Kidney (tissue), 22 donors: ENCODE results near the gene TMEM181. TPM values are rescaled to one million over a fixed set of nuclear protein-coding genes. Genes with fewer than 3 reads are reported as not detected.
A peak's percentile ranks its signal among the peaks of the same experiment; 100 is the strongest.

Experiments used
- DNase-seq, 5 donors: peaks; one replicate each; pipeline ENCODE4 v3.0.0-alpha.2; 2013 to 2020
- FAIRE-seq: peaks from 2 replicates; lab custom pipeline; 2012; peaks lifted over from hg19 to GRCh38; lab: Jason Lieb, UNC
- H3K27ac ChIP-seq, 2 donors: one replicate each; pipeline ENCODE4 v1.7.0; 2013; ENCODE audit warnings: low read depth in 2 of 2, low read length in 2 of 2, inconsistent platforms in 1 of 2
- H3K27me3 ChIP-seq: one replicate; pipeline ENCODE4 v1.7.1; 2013; ENCODE audit warnings: low read length, inconsistent platforms; ENCODE audit not compliant: control insufficient read depth, insufficient read depth
- H3K36me3 ChIP-seq, 3 donors: one replicate each; pipeline versions ENCODE4 v1.7.0 to v1.7.1; 2013; ENCODE audit warnings: low read length in 3 of 3, control low read depth in 1 of 3, inconsistent platforms in 1 of 3; ENCODE audit not compliant: insufficient read depth in 3 of 3, control insufficient read depth in 2 of 3
- H3K4me1 ChIP-seq, 3 donors: one replicate each; pipeline versions ENCODE4 v1.7.0 to v1.7.1; 2013; ENCODE audit warnings: low read length in 3 of 3, inconsistent platforms in 1 of 3, low read depth in 1 of 3; ENCODE audit not compliant: control insufficient read depth in 2 of 3, insufficient read depth in 2 of 3
- H3K4me3 ChIP-seq, 3 donors: one replicate each; pipeline versions ENCODE4 v1.7.0 to v1.8.1; 2013; ENCODE audit warnings: low read length in 3 of 3, control low read depth in 1 of 3, inconsistent platforms in 1 of 3
- H3K9ac ChIP-seq, 3 donors: one replicate each; pipeline versions ENCODE4 v1.7.0 to v1.7.1; 2013; ENCODE audit warnings: low read length in 3 of 3, control low read depth in 1 of 3, inconsistent platforms in 1 of 3
- H3K9me3 ChIP-seq, 3 donors: one replicate each; pipeline versions ENCODE4 v1.7.0 to v1.7.1; 2013; ENCODE audit warnings: low read length in 3 of 3, control low read depth in 1 of 3, inconsistent platforms in 1 of 3; ENCODE audit not compliant: control insufficient read depth in 2 of 3, insufficient read depth in 1 of 3
- CTCF ChIP-seq: IDR thresholded peaks from 3 replicates; pipeline ENCODE4 v1.5.1; 2012; ENCODE audit warnings: mild to moderate bottlenecking, moderate library complexity, borderline replicate concordance; ENCODE audit not compliant: insufficient read depth; ENCODE audit errors: extremely low read depth
- intact Hi-C: fragments of 100-400 bp; cut with DNase I; formaldehyde crosslinking; loops from one replicate; pipeline ENCODE4 v1.11.1; 2022
- long read RNA-seq, 10 donors: library from polyadenylated mRNA in 1 of 10; unstranded in 1 of 10; transcript quantifications; one replicate each; pipeline ENCODE4 v2.0.0 and lab custom pipeline, GENCODE V29; 2021 to 2026
- polyA plus RNA-seq: library from polyadenylated mRNA; stranded (reverse); fragments of 350-450 nt; fragmentation: Illumina TruSeq; extraction: RNeasy Lipid Tissue Mini Kit (QIAGEN cat#74804); gene quantifications from one replicate; pipeline ENCODE4 v1.2.3, GENCODE V29; 2014; ENCODE audit warnings: low read depth, low replicate concordance; ENCODE audit not compliant: insufficient read depth
- total RNA-seq: library from RNA; stranded (reverse); fragmentation: NEBNext Ultra II Directional; extraction: Animal tissue kit (Norgen Biotek cat#: 25700); gene quantifications from one replicate; pipeline ENCODE4 v1.2.1, GENCODE V29; 2021
- donor health status: control.
- donor health status: control.
- donor health status: control.
- donor health status: control.
- donor health status: control.
- donor health status: DM: yes; HTN: yes; CAD: no.
- donor health status: Normal renal cell carcinoma (clear cell type).

The TMEM181 gene
- 19.9 TPM for total RNA-seq
- 6.9 TPM for polyA plus RNA-seq
- long read RNA-seq, donor 1: 0 reads
- long read RNA-seq, donor 2: 0 reads
- long read RNA-seq, donor 3, full-length matches to known transcripts: 1 of 1 reads
- long read RNA-seq, donor 3, partial matches to known transcripts: 0 of 1 reads
- long read RNA-seq, donor 3, other reads (novel, unspliced or antisense): 0 of 1 reads
- long read RNA-seq, donor 4: 0 reads
- long read RNA-seq, donor 5: 0 reads
- long read RNA-seq, donor 6: 0 reads
- long read RNA-seq, donor 7, full-length matches to known transcripts: 1 of 33 reads
- long read RNA-seq, donor 7, partial matches to known transcripts: 5 of 33 reads
- long read RNA-seq, donor 7, other reads (novel, unspliced or antisense): 27 of 33 reads
- long read RNA-seq, donor 8: 0 reads
- long read RNA-seq, donor 9: 0 reads
- long read RNA-seq, donor 10: 0 reads

GRCh38 chr6:158559895-158560835, at the start of gene TMEM181:
TSS of gene TMEM181 (plus strand) at chr6:158560091. CDS start at chr6:158560225, 134 bp downstream.
- peak within 1 kb of the TSS; percentile 63 to 84 (median 76) for H3K9ac ChIP-seq
- H3K27ac ChIP-seq: peak within 1 kb of the TSS; percentile 51 to 67
- no peak for TF ChIP-seq CTCF
- H3K9me3 ChIP-seq: no peaks in the 10 kb centered on the region
- intact Hi-C loops: no loop called here
- peaks cover 3 to 12% (median 4%) of the 10 kb centered on the region in 3 donors for H3K4me1 ChIP-seq
- H3K4me3 ChIP-seq: peak within 1 kb of the TSS; percentile 77 to 90 (median 90)
- DNase-seq: peak; percentile 82 to 96 (median 91)
- H3K27me3 ChIP-seq: no peaks in the 10 kb centered on the region
- no peaks in the 10 kb centered on the region for H3K36me3 ChIP-seq
- no peak for FAIRE-seq

- no peaks in the 10 kb centered on the region for H3K9me3 ChIP-seq
- peaks cover 0 to 2% (median 0%) of the 10 kb centered on the region in 3 donors for H3K36me3 ChIP-seq
- FAIRE-seq: no peak
- H3K4me1 ChIP-seq: peaks cover 0 to under 1% (median 0%) of the 10 kb centered on the region in 3 donors
- peaks cover 3% of the 10 kb centered on the region for H3K27me3 ChIP-seq
- no peak overlapping the region for H3K27ac ChIP-seq
- no peak overlapping the region for H3K4me3 ChIP-seq
- no peak overlapping the region for H3K9ac ChIP-seq
- no peak for TF ChIP-seq CTCF
- DNase-seq: no peak
- intact Hi-C loops: no loop called here
Observed at GRCh38 chr6:158512809-158513208, 47.1 kb upstream of the TMEM181 start.

- intact Hi-C loops: no loop called here
- Histone ChIP-seq H3K9me3 (no peaks in the 10 kb centered on the region), H3K9ac (no peak overlapping the region), H3K4me1 (peaks cover 0 to 9% (median 5%) of the 10 kb centered on the region in 3 donors), H3K27ac (no peak overlapping the region), H3K27me3 (peaks cover 3% of the 10 kb centered on the region), H3K36me3 (peaks cover 0 to 2% (median 0%) of the 10 kb centered on the region in 3 donors), H3K4me3 (no peak overlapping the region)
- DNase-seq (no peak), FAIRE-seq (no peak)
- TF ChIP-seq CTCF: no peak
Observed at GRCh38 chr6:158514176-158514575, 45.7 kb upstream of the TMEM181 start.
